Measurements from ENCODE around the gene PSMA6. TPM values are rescaled to one million over a fixed set of nuclear protein-coding genes. Genes with fewer than 3 reads are reported as not detected.

Gene PSMA6
- total and polyA plus RNA-seq, 2 experiments from 2014 or later: 216 to 296 TPM

GRCh38 chr14:35365130-35366055, 73.2 kb downstream of the PSMA6 start:
- H3F3A ChIP-seq (replicated peaks; ENCODE audit: low read depth): no peaks in the 10 kb centered on the region
- no peak overlapping the region for H2AFZ ChIP-seq
- H3K79me2 ChIP-seq (replicated peaks; ENCODE audit: insufficient read depth): no peaks in the 10 kb centered on the region
- no peak for DNase-seq (ENCODE audit: low spot score)
- TF ChIP-seq EZH2phosphoT487 (IDR thresholded peaks at IDR 0.05; ENCODE audit: unreplicated experiment) (no peak), STAT1 (IDR thresholded peaks at IDR 0.05; ENCODE audit: unreplicated experiment) (no peak), NANOG (IDR thresholded peaks at IDR 0.05; ENCODE audit: borderline replicate concordance) (no peak), JUNB (IDR thresholded peaks at IDR 0.05; ENCODE audit: unreplicated experiment) (no peak), ZNF114 (CRISPR knock-in tag; IDR thresholded peaks at IDR 0.05) (no peak), REST (IDR thresholded peaks at IDR 0.05; ENCODE audit: unreplicated experiment) (no peak), POLR2AphosphoS5 (IDR thresholded peaks at IDR 0.05; ENCODE audit: low read depth) (no peak), CREB1 (CRISPR knock-in tag; IDR thresholded peaks at IDR 0.05; ENCODE audit: low read depth) (no peak), CTCF (conservative IDR thresholded peaks at IDR 0.05; ENCODE audit: low read depth in 2 of 2) (no peak)
- TF ChIP-seq, protein P1, sequence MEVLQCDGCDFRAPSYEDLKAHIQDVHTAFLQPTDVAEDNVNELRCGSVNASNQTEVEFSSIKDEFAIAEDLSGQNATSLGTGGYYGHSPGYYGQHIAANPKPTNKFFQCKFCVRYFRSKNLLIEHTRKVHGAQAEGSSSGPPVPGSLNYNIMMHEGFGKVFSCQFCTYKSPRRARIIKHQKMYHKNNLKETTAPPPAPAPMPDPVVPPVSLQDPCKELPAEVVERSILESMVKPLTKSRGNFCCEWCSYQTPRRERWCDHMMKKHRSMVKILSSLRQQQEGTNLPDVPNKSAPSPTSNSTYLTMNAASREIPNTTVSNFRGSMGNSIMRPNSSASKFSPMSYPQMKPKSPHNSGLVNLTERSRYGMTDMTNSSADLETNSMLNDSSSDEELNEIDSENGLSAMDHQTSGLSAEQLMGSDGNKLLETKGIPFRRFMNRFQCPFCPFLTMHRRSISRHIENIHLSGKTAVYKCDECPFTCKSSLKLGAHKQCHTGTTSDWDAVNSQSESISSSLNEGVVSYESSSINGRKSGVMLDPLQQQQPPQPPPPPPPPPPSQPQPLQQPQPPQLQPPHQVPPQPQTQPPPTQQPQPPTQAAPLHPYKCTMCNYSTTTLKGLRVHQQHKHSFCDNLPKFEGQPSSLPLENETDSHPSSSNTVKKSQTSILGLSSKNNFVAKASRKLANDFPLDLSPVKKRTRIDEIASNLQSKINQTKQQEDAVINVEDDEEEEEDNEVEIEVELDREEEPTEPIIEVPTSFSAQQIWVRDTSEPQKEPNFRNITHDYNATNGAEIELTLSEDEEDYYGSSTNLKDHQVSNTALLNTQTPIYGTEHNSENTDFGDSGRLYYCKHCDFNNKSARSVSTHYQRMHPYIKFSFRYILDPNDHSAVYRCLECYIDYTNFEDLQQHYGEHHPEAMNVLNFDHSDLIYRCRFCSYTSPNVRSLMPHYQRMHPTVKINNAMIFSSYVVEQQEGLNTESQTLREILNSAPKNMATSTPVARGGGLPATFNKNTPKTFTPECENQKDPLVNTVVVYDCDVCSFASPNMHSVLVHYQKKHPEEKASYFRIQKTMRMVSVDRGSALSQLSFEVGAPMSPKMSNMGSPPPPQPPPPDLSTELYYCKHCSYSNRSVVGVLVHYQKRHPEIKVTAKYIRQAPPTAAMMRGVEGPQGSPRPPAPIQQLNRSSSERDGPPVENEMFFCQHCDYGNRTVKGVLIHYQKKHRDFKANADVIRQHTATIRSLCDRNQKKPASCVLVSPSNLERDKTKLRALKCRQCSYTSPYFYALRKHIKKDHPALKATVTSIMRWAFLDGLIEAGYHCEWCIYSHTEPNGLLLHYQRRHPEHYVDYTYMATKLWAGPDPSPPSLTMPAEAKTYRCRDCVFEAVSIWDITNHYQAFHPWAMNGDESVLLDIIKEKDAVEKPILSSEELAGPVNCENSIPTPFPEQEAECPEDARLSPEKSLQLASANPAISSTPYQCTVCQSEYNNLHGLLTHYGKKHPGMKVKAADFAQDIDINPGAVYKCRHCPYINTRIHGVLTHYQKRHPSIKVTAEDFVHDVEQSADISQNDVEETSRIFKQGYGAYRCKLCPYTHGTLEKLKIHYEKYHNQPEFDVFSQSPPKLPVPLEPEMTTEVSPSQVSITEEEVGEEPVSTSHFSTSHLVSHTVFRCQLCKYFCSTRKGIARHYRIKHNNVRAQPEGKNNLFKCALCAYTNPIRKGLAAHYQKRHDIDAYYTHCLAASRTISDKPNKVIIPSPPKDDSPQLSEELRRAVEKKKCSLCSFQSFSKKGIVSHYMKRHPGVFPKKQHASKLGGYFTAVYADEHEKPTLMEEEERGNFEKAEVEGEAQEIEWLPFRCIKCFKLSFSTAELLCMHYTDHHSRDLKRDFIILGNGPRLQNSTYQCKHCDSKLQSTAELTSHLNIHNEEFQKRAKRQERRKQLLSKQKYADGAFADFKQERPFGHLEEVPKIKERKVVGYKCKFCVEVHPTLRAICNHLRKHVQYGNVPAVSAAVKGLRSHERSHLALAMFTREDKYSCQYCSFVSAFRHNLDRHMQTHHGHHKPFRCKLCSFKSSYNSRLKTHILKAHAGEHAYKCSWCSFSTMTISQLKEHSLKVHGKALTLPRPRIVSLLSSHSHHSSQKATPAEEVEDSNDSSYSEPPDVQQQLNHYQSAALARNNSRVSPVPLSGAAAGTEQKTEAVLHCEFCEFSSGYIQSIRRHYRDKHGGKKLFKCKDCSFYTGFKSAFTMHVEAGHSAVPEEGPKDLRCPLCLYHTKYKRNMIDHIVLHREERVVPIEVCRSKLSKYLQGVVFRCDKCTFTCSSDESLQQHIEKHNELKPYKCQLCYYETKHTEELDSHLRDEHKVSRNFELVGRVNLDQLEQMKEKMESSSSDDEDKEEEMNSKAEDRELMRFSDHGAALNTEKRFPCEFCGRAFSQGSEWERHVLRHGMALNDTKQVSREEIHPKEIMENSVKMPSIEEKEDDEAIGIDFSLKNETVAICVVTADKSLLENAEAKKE (CRISPR knock-in tag; IDR thresholded peaks at IDR 0.05): no peak
- TF ChIP-seq, protein P2, sequence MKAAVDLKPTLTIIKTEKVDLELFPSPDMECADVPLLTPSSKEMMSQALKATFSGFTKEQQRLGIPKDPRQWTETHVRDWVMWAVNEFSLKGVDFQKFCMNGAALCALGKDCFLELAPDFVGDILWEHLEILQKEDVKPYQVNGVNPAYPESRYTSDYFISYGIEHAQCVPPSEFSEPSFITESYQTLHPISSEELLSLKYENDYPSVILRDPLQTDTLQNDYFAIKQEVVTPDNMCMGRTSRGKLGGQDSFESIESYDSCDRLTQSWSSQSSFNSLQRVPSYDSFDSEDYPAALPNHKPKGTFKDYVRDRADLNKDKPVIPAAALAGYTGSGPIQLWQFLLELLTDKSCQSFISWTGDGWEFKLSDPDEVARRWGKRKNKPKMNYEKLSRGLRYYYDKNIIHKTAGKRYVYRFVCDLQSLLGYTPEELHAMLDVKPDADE (IDR thresholded peaks at IDR 0.05): no peak
- Mint-ChIP-seq H3K9me3 (no peaks in the 10 kb centered on the region; the same call in 2 of the 3 replicates), H3K36me3 (ENCODE audit: low read depth) (no peaks in the 10 kb centered on the region; the same call in 2 of the 3 replicates), H3K27ac (no peak overlapping the region), H3K4me3 (no peak overlapping the region), H3K4me1 (peaks cover 24% of the 10 kb centered on the region), H3K27me3 (ENCODE audit: insufficient read depth, low read depth, poor library complexity) (peaks cover 6% of the 10 kb centered on the region)
- no peaks in the 10 kb centered on the region for H4K20me1 ChIP-seq (replicated peaks; ENCODE audit: insufficient read depth)
- no peak for ATAC-seq
- H3K27ac ChIP-seq (ENCODE audit: low read depth): no peak overlapping the region
- no peaks in the 10 kb centered on the region for H3K27me3 ChIP-seq (ENCODE audit: insufficient read depth)
- H3K36me3 ChIP-seq (ENCODE audit: insufficient read depth): no peaks in the 10 kb centered on the region
- H3K4me3 ChIP-seq: no peak overlapping the region
- H3K4me2 ChIP-seq: no peak overlapping the region
- H3K9me2 ChIP-seq (ENCODE audit: insufficient read depth): no peaks in the 10 kb centered on the region
- peaks cover 10% of the 10 kb centered on the region for H3K4me1 ChIP-seq (ENCODE audit: insufficient read depth)

Measured in GM23338 (cell line).